MCF 10A (cell line): Measurements from ENCODE around the gene SLC22A15. TPM values are rescaled to one million over a fixed set of nuclear protein-coding genes. Genes with fewer than 3 reads are reported as not detected.
A peak's percentile ranks its signal among the peaks of the same experiment; 100 is the strongest.

Experiments used
- BruUV-seq: library from RNA; stranded (reverse); fragments of 400-500 nt; replicated peaks from 2 replicates; lab custom pipeline; 2021; lab: Mats Ljungman, UMichigan
- CTCF ChIA-PET: fragments of 300-600 bp; sonication (Branson Sonifier 250); formaldehyde crosslinking; extraction: SDS; loops from one replicate; lab custom pipeline; 2021; ENCODE audit warnings: antibody characterized with exemption, inconsistent platforms; lab: Yijun Ruan, JAX
- POLR2A ChIA-PET: fragments of 300-600, 350-650 bp; sonication (Branson Sonifier 250); formaldehyde crosslinking; extraction: SDS; loops from one replicate; lab custom pipeline; 2020; ENCODE audit warnings: antibody characterized with exemption, inconsistent platforms; lab: Yijun Ruan, JAX
- DNase-seq: peaks from one replicate; pipeline ENCODE4 v3.0.0-alpha.2; 2018; ENCODE audit not compliant: unreplicated experiment
- H3K27ac Mint-ChIP-seq: one replicate; pipeline ENCODE4 v1.8.0; 2022; ENCODE audit warnings: mild to moderate bottlenecking, low read depth, mixed read lengths; ENCODE audit not compliant: unreplicated experiment
- H3K27me3 Mint-ChIP-seq: one replicate; pipeline ENCODE4 v1.8.0; 2022; ENCODE audit warnings: mixed read lengths; ENCODE audit not compliant: insufficient read depth, unreplicated experiment
- H3K36me3 Mint-ChIP-seq: one replicate; pipeline ENCODE4 v1.8.0; 2022; ENCODE audit warnings: mild to moderate bottlenecking, moderate library complexity, mixed read lengths; ENCODE audit not compliant: insufficient read depth, unreplicated experiment
- H3K4me1 Mint-ChIP-seq: one replicate; pipeline ENCODE4 v1.8.0; 2022; ENCODE audit warnings: mixed read lengths; ENCODE audit not compliant: insufficient read depth, unreplicated experiment
- H3K4me3 Mint-ChIP-seq: one replicate; pipeline ENCODE4 v1.8.0; 2022; ENCODE audit warnings: mild to moderate bottlenecking, moderate library complexity, mixed read lengths; ENCODE audit not compliant: unreplicated experiment
- H3K9me3 Mint-ChIP-seq: one replicate; pipeline ENCODE4 v1.8.0; 2022; ENCODE audit warnings: mixed read lengths; ENCODE audit not compliant: unreplicated experiment
- intact Hi-C: fragments of 100-400 bp; cut with micrococcal nuclease; formaldehyde crosslinking; loops from 2 replicates; pipeline ENCODE4 v1.14.1; 2022
- total RNA-seq: library from RNA; stranded (reverse); gene quantifications from 2 replicates; pipeline ENCODE4 v1.2.3, GENCODE V29; 2022
- TF ChIP-seq, protein P1 (sequence below): fragments of 200-600 bp; IDR thresholded peaks from one replicate; pipeline ENCODE4 v1.8.0; 2022; ENCODE audit warnings: antibody characterized with exemption, mild to moderate bottlenecking; ENCODE audit not compliant: unreplicated experiment

Gene SLC22A15
- total RNA-seq, 1 experiment from 2014 or later: 32.4 TPM

DNA sequence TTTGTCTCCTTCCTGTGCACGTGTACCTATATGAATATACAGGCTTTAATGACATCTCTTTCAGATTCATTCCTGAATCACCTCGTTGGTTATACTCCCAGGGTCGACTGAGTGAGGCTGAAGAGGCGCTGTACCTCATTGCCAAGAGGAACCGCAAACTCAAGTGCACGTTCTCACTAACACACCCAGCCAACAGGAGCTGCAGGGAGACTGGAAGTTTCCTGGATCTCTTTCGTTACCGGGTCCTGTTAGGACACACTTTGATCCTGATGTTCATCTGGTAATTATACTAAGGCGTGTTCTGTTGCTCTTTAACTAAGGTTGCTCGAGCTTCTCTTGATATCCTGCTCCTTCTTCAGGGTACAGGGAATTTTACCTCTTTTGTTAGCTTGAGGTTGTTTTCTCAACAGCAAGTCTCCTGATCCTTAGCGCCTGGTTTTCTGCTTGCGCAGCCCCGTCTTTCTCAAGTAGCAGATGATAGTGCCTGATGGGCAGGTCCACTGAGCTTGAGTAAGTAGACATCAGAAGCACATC lies 55.1 kb downstream of the SLC22A15 start:
- DNase-seq: no peak
- no TSS peak for BruUV-seq
- POLR2A ChIA-PET: no interaction called here
- TF ChIP-seq, protein P1, sequence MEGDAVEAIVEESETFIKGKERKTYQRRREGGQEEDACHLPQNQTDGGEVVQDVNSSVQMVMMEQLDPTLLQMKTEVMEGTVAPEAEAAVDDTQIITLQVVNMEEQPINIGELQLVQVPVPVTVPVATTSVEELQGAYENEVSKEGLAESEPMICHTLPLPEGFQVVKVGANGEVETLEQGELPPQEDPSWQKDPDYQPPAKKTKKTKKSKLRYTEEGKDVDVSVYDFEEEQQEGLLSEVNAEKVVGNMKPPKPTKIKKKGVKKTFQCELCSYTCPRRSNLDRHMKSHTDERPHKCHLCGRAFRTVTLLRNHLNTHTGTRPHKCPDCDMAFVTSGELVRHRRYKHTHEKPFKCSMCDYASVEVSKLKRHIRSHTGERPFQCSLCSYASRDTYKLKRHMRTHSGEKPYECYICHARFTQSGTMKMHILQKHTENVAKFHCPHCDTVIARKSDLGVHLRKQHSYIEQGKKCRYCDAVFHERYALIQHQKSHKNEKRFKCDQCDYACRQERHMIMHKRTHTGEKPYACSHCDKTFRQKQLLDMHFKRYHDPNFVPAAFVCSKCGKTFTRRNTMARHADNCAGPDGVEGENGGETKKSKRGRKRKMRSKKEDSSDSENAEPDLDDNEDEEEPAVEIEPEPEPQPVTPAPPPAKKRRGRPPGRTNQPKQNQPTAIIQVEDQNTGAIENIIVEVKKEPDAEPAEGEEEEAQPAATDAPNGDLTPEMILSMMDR: no peak
- Mint-ChIP-seq H3K4me1 (peaks cover 5% of the 10 kb centered on the region), H3K36me3 (peaks cover 48% of the 10 kb centered on the region), H3K9me3 (no peaks in the 10 kb centered on the region), H3K27ac (no peak overlapping the region), H3K4me3 (no peak overlapping the region), H3K27me3 (no peaks in the 10 kb centered on the region)
- CTCF ChIA-PET: interaction anchor here (0.7 to 5.2 kb wide), 3 partner anchors 9 to 239 kb away, joined by 3 to 32 read pairs (median 3); no protein-coding TSS in a partner anchor
- intact Hi-C loops: no loop called here

DNA sequence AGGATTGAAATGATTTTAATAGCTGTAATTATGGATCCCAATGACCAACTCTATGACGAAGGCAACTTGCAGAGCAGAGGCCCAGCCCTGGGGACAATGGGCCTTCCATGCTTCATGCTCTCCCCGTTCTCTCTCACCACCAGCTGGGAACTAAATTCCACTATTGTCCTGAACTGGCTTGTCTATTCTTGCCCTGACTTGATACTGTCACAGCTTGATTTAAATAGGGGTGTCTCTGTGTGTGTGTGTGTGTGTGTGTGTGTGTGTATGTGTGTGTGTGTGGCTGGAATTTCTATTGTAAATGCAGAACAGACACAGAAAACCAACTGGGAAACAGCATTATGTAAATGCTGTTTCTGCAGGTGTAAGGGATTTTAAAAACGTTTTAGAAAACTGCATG lies 57.0 kb downstream of the SLC22A15 start:
- Mint-ChIP-seq H3K27me3 (no peaks in the 10 kb centered on the region), H3K36me3 (peaks cover 43% of the 10 kb centered on the region), H3K27ac (no peak overlapping the region), H3K4me3 (no peak overlapping the region), H3K4me1 (peaks cover 5% of the 10 kb centered on the region), H3K9me3 (no peaks in the 10 kb centered on the region)
- peak; percentile 17 for DNase-seq
- intact Hi-C loops: no loop called here
- CTCF ChIA-PET: interaction anchor here (0.6 to 5.2 kb wide), 4 partner anchors 14 to 78 kb away, joined by 3 to 32 read pairs (median 3); partner anchors contain the start of gene MAB21L3
- TF ChIP-seq, protein P1: no peak
- BruUV-seq: no TSS peak
- POLR2A ChIA-PET: interaction anchor here (0.6 to 1.3 kb wide), 2 partner anchors 107 to 251 kb away, joined by 3 read pairs; no protein-coding TSS in a partner anchor

DNA sequence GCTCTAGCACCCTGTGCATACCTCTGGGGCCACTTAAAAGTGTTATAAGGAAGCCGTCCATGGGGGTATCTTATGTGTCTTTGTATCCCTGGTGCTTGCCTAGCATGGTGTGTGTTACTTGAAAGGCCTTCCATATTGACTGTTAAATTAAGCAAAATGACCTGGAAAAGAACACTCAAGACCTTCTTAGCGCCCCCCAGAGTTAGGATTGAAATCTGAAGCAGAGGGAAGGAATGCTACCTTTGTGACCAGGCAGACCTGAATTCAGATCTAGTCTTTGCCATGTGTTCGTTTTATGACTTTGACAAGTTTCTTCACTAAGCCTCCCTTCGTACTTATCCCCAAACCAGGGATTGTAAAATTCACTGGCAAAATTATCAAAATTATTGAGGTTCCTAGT lies 59.9 kb downstream of the SLC22A15 start:
- no TSS peak for BruUV-seq
- TF ChIP-seq, protein P1: no peak
- ChIA-PET POLR2A (no interaction called here), CTCF (interaction anchor here (0.6 kb wide), 2 partner anchors 19 to 102 kb away, joined by 3 read pairs; no protein-coding TSS in a partner anchor)
- Mint-ChIP-seq H3K27me3 (no peaks in the 10 kb centered on the region), H3K27ac (peak overlapping the region; percentile 35), H3K36me3 (peaks cover 41% of the 10 kb centered on the region), H3K4me3 (no peak overlapping the region), H3K9me3 (no peaks in the 10 kb centered on the region), H3K4me1 (peaks cover 5% of the 10 kb centered on the region)
- intact Hi-C loops: no loop called here
- DNase-seq: no peak

DNA sequence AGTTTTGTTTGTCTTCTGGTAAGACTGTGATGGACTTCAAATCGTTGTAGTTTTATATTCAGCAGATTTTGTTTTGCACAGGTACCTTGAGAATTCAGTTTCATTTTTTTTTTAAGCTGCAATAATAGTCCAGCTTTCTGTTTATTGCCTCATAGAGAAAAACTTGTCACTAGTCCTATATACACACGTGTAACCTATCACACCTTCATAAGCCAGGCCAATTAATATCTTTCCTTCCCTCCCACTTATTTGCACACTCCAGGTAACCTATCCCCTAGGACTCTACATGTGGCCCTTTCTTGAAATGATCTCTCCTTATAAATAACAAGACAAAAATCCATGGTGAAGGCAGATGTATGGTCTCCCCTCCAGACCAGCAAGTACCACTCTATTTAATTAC lies 62.4 kb downstream of the SLC22A15 start:
- TF ChIP-seq, protein P1: no peak
- ChIA-PET POLR2A (interaction anchor here (0.9 kb wide), 1 partner anchor 10 kb away, joined by 3 read pairs; no protein-coding TSS in a partner anchor), CTCF (interaction anchor here (0.5 kb wide), 1 partner anchor 101 kb away, joined by 3 read pairs; no protein-coding TSS in a partner anchor)
- Mint-ChIP-seq H3K4me1 (no peaks in the 10 kb centered on the region), H3K27me3 (no peaks in the 10 kb centered on the region), H3K27ac (no peak overlapping the region), H3K4me3 (no peak overlapping the region), H3K36me3 (peaks cover 57% of the 10 kb centered on the region), H3K9me3 (peaks cover 10% of the 10 kb centered on the region)
- intact Hi-C loops: no loop called here
- DNase-seq: no peak
- no TSS peak for BruUV-seq
